Esophagus squamous epithelium (tissue), 5 donors: ENCODE data around the gene PRKAR1B. TPM values are rescaled to one million over a fixed set of nuclear protein-coding genes. Genes with fewer than 3 reads are reported as not detected.

Source experiments
- DNase-seq: peaks from one replicate; lab custom pipeline; 2025; lab: John Stamatoyannopoulos, UW
- H3K27ac ChIP-seq, 4 donors: fragments of 200-600 bp; sonication (generic); one replicate each; pipeline ENCODE4 v1.5.1; 2016 to 2019; ENCODE audit warnings: mild to moderate bottlenecking in 1 of 4
- H3K27me3 ChIP-seq, 4 donors: fragments of 200-600 bp; sonication (generic); 1 replicate in 3 of 4; 2 replicates in 1 of 4; pipeline versions ENCODE4 v1.5.1 to v1.6.0; 2017 to 2021; ENCODE audit warnings: antibody characterized with exemption in 1 of 4
- H3K36me3 ChIP-seq, 3 donors: fragments of 200-600 bp; sonication (generic); one replicate each; pipeline ENCODE4 v1.5.1; 2016 to 2019
- H3K4me1 ChIP-seq, 3 donors: fragments of 200-600 bp; sonication (generic); one replicate each; pipeline ENCODE4 v1.5.1; 2017 to 2019
- H3K4me3 ChIP-seq, 4 donors: fragments of 200-600 bp; sonication (generic); 1 replicate in 3 of 4; 2 replicates in 1 of 4; pipeline ENCODE4 v1.5.1; 2016 to 2019; ENCODE audit warnings: mild to moderate bottlenecking in 2 of 4, moderate library complexity in 1 of 4
- H3K9me3 ChIP-seq, 3 donors: fragments of 200-600 bp; sonication (generic); one replicate each; pipeline ENCODE4 v1.5.1; 2016 to 2019
- POLR2A ChIP-seq, 4 donors: fragments of 450-650 bp; IDR thresholded peaks; one replicate each; pipeline ENCODE4 v1.6.1; 2017; ENCODE audit warnings: antibody characterized with exemption in 4 of 4, mild to moderate bottlenecking in 4 of 4, moderate library complexity in 3 of 4
- WGBS, 2 donors: methylation state at CpG; one replicate each; pipeline ENCODE4 v1.1.5; 2018; 5-methylcytosine and 5-hydroxymethylcytosine counted together
- intact Hi-C: fragments of 100-400 bp; cut with DNase I; formaldehyde crosslinking; loops from one replicate; pipeline ENCODE4 v1.15.0; 2022
- total RNA-seq, 4 donors: library from RNA; depleted of rRNA; stranded (reverse); fragments of >200 nt; gene quantifications; one replicate each; pipeline ENCODE4 v1.1.0, GENCODE V29; 2016
- TF ChIP-seq, protein P1 (sequence below), 6 experiments: fragments of 450-650 bp in 4 of 6; fragments of 200-600 bp in 2 of 6; sonication (generic) in 2 of 6; IDR thresholded peaks; one replicate each; pipeline ENCODE4 v1.5.1; 2016 to 2019; ENCODE audit warnings: antibody characterized with exemption in 6 of 6, mild to moderate bottlenecking in 4 of 6, moderate library complexity in 4 of 6
- donor health status: DM: yes; HTN: yes; CAD: no.

The PRKAR1B gene
- total RNA-seq, 4 donors from 2014 or later: 10.2 to 13.1 (median 12.5) TPM

DNA sequence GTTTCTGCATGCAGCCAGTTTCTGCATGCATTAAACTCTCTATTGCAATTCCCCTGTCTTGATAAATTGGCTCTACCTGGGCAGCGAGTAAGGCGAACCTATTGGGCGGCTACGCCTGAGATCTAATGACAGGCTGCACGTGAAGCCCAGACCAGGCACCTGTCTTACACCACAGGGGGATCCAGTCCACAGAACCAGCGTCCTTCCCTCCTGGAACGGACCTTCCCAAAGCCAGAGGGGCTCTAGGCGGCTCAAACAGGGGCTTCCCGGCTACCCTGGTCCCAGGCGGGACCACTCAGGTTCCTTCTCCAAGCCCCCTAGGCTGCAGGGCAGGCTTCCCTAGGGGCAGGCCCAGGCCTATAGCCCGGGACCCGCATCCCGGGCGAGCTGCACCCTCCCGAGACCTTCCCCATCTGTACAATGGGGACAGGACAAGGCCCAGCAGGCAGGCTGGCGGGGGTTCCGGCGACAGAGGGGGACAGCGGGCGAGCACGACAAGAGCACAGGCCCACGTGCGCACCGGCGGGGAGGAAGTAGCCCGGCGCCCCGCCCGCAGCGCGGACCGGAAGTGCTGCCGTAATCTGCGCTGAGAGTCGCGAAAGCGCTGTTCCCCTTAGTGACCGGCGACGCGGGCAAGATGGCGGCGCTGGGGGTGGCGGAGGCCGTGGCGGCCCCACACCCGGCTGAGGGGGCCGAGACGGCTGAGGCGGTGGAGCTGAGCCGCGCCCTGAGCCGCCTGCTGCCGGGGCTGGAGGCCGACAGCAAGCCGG lies 812 bp downstream of the PRKAR1B start, which contains the start of gene DNAAF5:
Gene DNAAF5, plus strand, starts transcription at position 616 of the 770 bp plus-strand sequence. Its CDS starts 22 bp downstream, at position 638.
- Histone ChIP-seq H3K27me3 (no peaks in the 10 kb centered on the region), H3K9me3 (peaks cover 0 to 12% (median 0%) of the 10 kb centered on the region in 3 donors), H3K4me3 (peak within 1 kb of the TSS; percentile 74 to 98 (median 96)), H3K27ac (peak within 1 kb of the TSS; percentile 69 to 85 (median 82)), H3K4me1 (peaks cover 15 to 30% (median 17%) of the 10 kb centered on the region in 3 donors), H3K36me3 (peaks cover 0 to 35% (median 6%) of the 10 kb centered on the region in 3 donors)
- WGBS, 2 donors: 0 to 72% methylated on average over 4 to 9 of the region's 56 CpGs
- TF ChIP-seq POLR2A (IDR thresholded peaks at IDR 0.05): peak in 2 of 4 donors; percentile 15 to 24
- TF ChIP-seq, protein P1, sequence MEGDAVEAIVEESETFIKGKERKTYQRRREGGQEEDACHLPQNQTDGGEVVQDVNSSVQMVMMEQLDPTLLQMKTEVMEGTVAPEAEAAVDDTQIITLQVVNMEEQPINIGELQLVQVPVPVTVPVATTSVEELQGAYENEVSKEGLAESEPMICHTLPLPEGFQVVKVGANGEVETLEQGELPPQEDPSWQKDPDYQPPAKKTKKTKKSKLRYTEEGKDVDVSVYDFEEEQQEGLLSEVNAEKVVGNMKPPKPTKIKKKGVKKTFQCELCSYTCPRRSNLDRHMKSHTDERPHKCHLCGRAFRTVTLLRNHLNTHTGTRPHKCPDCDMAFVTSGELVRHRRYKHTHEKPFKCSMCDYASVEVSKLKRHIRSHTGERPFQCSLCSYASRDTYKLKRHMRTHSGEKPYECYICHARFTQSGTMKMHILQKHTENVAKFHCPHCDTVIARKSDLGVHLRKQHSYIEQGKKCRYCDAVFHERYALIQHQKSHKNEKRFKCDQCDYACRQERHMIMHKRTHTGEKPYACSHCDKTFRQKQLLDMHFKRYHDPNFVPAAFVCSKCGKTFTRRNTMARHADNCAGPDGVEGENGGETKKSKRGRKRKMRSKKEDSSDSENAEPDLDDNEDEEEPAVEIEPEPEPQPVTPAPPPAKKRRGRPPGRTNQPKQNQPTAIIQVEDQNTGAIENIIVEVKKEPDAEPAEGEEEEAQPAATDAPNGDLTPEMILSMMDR (IDR thresholded peaks at IDR 0.05): peak in 2 of 6 experiments; percentile 1 to 6
- DNase-seq: peak; percentile 31
- intact Hi-C loops: no loop called here

DNA sequence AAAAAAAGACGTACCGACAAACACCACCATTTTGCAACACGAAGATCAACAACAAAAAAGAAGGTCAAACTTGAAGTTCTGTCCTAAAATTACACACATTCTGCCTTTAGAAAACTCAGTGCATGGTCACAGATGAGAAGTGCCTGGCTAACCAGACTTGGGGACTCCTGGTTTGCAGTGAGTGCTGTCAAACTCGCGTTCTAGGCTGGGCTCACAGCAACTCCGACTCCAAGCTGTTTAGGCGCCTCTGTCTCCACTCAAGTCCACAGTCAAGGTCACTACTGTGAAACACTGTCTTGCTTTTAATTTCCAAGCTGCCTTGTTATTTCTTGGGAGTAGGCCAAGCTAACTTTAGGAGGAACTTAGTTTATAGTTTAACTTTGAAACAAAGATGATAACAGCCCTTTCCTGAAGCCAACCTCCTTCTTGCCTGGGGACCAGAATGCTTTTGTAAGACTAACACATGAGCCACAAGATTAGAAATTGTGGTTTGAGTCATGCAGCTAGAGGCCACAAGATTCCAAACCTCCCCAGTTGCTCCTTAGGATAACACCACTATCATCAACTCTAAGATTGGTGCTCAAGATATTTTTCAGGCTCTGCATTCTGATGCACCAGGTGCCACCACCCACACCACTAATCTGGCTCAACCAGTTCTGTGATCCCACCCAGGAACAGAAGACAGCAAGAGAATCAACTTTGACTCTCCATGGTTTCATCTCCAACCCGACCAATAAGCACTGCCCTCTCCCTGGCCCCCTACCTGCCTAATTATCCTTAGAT lies 1.7 kb downstream of the PRKAR1B start:
- no peak for DNase-seq
- H3K27ac ChIP-seq: peak overlapping the region in 1 of 4 donors; percentile 85
- TF ChIP-seq, protein P1 (IDR thresholded peaks at IDR 0.05): no peak
- TF ChIP-seq POLR2A (IDR thresholded peaks at IDR 0.05): no peak
- no peaks in the 10 kb centered on the region for H3K27me3 ChIP-seq
- WGBS, 2 donors: 96 to 97% methylated on average over 8 of the region's 8 CpGs
- peaks cover 15 to 30% (median 17%) of the 10 kb centered on the region in 3 donors for H3K4me1 ChIP-seq
- peaks cover 0 to 27% (median 2%) of the 10 kb centered on the region in 3 donors for H3K36me3 ChIP-seq
- intact Hi-C loops: no loop called here
- H3K9me3 ChIP-seq: peaks cover 0 to 12% (median 0%) of the 10 kb centered on the region in 3 donors
- H3K4me3 ChIP-seq: peak overlapping the region in 3 of 4 donors; percentile 74 to 98 (median 97)

GRCh38 chr7:724298-724697 lies 2.8 kb downstream of the PRKAR1B start:
- TF ChIP-seq, protein P1 (IDR thresholded peaks at IDR 0.05): no peak
- TF ChIP-seq POLR2A (IDR thresholded peaks at IDR 0.05): no peak
- H3K36me3 ChIP-seq: peaks cover 0 to 16% (median 0%) of the 10 kb centered on the region in 3 donors
- peaks cover 0 to 12% (median 0%) of the 10 kb centered on the region in 3 donors for H3K9me3 ChIP-seq
- H3K27ac ChIP-seq: no peak overlapping the region
- intact Hi-C loops: no loop called here
- H3K4me1 ChIP-seq: peaks cover 15 to 30% (median 17%) of the 10 kb centered on the region in 3 donors
- no peak overlapping the region for H3K4me3 ChIP-seq
- H3K27me3 ChIP-seq: no peaks in the 10 kb centered on the region
- DNase-seq: no peak
- WGBS, 2 donors: 86 to 97% methylated on average over 7 of the region's 7 CpGs

DNA sequence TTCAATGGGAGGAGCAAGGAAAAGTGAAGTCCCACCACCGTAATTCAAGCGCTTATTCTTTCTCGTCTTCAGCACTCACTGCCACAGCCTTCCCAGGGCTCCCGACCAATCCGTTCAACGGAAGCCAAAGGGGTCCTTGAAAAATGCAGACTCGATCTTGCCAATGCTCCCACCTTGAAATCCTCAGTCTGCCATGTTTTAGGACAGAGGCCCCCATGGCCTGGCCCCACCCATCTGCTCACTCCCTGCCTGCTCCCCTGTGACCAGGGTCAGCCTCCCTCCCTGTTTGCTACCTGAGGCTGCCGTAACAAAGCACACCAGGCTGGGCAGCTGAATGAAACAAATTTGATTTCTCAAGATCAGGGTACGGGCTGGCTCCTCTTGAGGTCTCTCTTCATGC lies 3.5 kb downstream of the PRKAR1B start:
- intact Hi-C loops: no loop called here
- 92 to 95% methylated on average over 6 to 8 of the region's 9 CpGs for WGBS, 2 donors
- Histone ChIP-seq H3K4me1 (peaks cover 15 to 28% (median 17%) of the 10 kb centered on the region in 3 donors), H3K27me3 (no peaks in the 10 kb centered on the region), H3K36me3 (peaks cover 0 to 11% (median 0%) of the 10 kb centered on the region in 3 donors), H3K4me3 (no peak overlapping the region), H3K27ac (no peak overlapping the region), H3K9me3 (peaks cover 0 to 12% (median 0%) of the 10 kb centered on the region in 3 donors)
- no peak for DNase-seq
- no peak for TF ChIP-seq POLR2A (IDR thresholded peaks at IDR 0.05)
- TF ChIP-seq, protein P1 (IDR thresholded peaks at IDR 0.05): no peak
